Endothelial cell of hepatic sinusoid (primary cell): ENCODE data around the gene UPF3A.
"Not testable (repeated sequence)": the region's sequence is repeated elsewhere in the genome, so short reads cannot be mapped to it uniquely, and the experiment has no call there.

Experiments
- in situ Hi-C: cut with HindIII; loops from 2 replicates; pipeline ENCODE4 v1.10.0; 2017; ENCODE audit warnings: low sequenced_read_pairs

The UPF3A gene

DNA sequence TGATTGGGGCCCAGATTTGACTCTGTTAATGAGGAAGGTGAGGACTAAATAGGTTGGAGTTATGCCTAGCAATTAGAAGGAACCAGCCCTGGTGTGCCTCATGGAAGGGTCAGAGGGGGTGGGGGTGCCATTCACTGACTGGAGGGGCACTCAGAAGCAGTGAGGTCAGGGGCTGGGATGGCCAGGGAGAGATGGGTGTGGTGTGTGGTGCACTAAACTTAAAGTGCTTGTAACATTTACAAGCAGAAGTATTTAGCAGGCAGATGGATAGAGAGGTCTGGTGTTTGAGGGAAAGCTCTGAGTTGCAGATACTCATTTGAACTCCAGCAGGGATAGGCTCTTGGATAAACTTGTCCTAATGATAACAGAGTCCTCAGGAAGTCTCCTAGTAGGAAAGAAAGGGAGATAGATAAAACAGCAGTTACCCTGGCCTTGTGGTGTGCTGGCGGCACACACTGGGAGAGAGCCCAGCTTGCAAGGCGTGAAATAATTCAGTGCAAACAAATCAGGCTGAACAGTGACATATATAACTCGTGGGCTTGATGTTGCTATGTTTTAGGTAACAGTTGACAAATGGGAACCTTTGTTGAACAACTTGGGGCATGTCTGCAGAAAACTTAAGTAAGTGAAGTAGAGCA is 20.0 kb upstream of the UPF3A start:
- in situ Hi-C loops: no loop called here

DNA sequence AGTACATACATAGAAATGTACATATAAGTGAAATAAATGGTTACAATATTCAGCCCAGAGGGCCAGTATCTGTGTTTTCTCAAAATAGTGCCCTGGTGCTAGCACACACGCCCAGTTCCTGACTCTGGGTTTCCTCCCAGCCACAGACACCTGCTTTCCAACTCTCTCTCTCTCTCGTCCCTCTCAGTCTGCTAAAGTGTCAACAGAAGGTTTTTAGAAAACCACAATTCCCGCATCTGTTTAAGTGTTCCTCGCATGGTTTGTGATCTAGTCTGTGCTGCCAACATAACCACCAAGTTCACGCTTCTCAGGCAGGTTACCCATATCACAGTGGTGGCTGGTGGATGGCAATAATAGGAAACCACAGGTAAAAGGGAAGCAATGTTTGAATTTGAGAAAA is 17.8 kb upstream of the UPF3A start:
- in situ Hi-C loops: no loop called here

DNA sequence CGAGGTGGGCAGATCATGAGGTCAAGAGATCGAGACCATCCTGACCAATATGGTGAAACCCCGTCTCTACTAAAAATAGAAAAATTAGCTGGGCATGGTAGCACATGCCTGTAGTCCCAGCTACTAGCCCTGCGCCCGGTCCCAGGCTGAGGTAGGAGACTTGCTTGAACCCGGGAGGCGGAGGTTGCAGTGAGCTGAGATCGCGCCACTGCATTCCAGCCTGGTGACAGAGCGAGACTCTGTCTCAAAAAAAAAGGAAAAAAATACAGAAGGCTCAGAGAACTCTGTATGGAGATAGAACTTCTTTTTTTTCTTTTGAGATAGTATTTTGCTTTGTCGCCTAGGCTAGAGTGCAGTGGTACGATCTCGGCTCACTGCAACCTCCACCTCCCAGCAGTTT is 17.1 kb upstream of the UPF3A start:
- in situ Hi-C loops: not testable (repeated sequence)

DNA sequence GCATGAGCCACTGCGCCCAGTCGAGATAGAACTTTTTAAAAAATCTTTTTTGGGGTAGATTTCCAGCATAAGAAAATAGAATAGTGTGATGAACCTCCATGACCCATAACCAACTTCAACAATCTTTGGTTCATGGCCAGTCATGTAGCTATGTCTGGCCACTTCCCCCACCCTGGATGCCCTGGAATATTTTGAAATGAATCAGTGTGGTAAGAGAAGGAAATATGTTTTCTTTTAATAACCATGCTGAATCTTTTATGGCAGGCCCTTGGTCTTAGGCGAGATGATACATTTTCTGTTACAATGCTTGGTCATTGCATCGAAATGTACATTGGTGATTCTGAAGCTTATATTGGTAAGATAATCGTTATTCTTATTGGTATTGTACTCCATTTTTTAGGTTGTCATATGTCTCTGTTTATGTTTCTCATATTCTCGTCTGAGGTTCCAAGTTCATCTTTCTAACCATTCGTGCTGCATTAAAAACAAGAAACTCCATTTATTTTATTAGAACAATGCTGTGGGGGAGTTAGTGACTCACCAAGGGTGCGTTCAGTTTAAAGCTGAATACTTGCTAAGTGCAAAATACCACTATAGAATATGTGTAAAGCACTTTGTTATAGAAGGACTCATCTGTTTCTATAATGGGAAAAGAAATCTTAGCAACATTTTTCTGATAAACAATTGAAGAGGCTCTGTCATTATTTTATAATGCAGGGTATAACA is 16.4 kb upstream of the UPF3A start:
- in situ Hi-C loops: no loop called here

DNA sequence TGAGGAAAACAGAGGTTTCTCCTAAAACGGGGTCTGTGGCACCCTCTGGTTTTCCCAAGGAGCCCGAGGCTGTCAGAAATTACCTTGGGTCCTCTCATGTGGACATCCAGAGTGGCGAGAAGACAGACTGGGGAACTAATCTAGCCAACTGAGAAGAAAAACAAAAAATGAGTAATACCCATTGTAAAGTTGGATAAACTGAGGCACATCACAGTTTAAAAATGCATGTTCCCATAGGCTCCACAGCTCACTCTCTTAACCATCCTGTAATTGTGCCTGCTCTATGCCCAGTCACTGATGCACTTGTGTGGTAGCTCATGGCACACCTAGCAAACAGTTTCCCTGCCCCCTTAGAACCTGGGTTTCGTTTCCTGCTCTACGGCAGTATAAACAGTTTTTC is 15.2 kb upstream of the UPF3A start:
- in situ Hi-C loops: no loop called here

DNA sequence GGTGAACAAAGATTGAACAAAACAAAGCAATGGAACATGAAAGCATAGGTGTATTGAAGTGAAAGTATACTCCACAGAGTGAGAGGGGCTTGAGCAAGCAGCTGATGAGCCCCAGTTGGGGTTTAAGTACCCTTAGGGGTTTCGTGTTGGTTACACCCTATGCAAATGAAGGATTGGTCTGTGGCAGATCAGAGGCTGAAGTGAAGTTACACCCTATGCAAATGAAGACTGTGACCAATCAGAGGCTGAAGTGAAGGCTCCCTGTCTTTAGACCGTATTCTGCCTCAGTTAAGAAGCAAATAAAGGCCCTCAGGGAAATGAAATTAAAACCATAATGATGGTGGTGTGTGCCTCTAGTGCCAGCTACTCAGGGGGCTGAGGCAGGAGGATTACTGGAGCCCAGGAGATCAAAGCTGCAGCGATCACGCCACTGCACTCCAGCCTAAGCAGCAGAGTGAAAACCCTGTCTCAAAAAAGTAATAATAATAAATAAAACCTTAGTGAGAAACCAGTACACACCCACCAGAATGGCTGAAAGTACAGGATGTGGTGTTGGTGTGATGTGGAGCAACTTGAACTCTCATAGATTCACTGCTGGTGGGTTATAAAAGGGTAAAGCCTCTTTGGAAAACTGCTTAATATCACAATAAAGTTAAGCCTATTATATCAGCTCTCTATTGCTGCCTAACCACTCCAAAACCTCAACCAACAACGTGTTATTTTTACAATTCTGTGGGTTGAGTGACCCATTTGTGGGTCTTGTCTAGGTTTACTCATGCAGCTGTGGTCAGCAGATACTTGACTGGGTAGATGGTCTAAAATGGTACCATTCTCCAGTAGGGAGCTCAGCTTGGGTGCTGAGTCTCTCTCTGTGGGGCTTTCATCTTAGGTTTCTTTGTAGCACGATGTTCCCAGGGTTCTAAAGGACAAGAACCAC is 12.8 kb upstream of the UPF3A start:
- in situ Hi-C loops: no loop called here

DNA sequence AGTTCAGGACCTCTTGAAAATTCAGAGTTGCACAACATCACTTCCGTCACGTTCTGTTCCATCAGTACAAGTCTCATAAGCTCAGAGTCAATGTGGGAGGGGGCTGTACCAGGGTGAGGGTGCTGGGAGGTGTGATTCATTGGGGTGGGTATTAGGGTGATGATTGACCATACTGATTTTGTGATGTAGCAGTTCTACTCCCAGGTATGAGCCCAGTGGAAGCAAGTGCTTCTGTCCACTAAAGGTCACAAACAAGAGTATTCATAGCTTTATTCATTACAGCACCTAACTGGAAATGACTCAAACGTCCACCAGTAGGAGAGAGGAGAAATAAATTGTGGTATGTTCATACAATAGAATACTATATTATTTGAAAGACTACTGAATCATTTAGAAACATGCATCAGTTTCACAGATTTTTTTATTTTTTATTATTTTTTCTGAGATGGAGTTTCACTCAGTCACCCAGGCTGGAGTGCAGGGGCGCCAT is 12.1 kb upstream of the UPF3A start:
- in situ Hi-C loops: no loop called here

DNA sequence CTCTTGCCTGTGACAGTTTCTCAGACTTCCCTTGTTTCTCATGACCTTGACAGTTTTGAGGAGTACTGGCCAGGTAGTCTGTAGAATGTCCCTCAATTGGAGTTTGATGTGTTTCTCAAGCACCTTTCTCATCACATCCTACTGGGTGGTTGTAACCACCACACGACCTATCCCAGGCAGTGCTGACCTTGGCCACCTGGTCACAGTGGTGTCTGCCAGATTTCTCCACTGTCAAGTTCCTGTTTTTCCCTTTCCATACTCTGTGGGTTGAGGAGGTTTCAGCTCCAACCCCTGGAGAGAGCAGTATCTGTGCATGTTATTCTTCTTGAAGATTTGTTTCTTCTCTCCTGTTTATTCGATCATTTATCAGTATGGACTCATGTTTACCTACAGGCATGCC is 8.4 kb upstream of the UPF3A start:
- in situ Hi-C loops: no loop called here

DNA sequence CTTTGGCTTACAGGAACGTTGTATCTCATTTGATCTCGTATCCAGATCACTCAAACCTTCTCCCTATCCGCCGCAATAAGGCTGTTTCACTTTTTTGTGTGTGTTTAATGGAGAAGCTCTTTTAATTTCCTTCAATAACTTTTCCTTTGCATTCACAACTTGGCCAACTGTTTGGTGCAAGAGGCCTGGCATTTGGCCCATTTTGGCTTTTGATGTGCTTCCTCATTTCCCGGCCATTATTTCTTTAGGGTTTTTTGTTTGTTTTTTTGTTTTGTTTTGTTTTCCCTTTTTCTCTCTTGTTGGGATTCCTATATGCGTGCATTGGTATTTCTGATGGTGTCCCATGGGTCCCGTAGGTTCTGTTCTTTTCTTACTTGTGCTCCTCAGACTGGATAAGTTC is 6.1 kb upstream of the UPF3A start:
- in situ Hi-C loops: no loop called here

DNA sequence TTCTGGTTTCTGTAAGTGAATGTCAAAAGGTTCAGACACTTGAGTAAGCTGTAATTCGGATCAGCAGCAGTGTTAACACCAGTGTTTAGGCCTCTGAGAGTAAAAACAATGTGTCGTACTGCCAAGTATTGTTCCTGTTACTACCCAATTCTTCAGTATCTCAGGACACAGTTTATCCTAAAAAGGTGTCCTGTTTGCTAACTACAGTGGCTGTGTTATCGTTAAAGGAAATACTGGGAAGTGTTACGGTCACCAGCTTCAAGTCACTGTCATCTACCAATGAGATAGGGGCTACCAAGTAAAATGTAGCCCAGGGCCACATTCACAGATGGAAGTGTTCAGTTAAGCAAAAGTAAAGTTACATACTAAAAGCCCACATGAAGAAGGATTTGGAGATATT is 2.3 kb upstream of the UPF3A start:
- in situ Hi-C loops: no loop called here

DNA sequence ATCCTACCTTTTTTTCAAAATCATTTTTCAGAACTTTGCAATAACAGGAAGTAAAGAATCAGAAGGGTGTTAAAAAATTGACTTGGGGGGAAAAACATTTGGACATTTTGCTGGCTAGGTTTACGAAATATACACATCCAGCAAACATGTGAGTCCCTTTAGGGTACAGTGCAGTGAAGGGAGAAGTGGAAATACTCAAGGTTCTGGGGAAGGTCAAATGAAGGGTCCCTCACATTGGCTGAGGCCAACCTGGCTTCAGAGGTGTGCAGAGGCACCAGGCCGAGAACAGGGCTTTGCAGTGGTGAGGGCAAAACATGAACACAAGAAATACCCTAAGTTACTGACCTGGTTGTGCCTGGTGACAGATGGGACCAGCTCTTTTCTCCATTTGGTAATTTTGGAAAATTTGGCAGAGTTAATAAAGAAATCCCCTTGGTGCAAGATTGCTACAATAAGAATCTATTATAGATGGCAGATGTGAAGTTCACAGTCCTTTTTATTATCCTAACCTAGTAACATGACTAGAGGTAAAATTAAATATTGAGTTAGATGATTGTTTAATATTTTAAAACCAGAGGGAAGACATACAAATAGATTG is 1.5 kb upstream of the UPF3A start:
- in situ Hi-C loops: no loop called here

DNA sequence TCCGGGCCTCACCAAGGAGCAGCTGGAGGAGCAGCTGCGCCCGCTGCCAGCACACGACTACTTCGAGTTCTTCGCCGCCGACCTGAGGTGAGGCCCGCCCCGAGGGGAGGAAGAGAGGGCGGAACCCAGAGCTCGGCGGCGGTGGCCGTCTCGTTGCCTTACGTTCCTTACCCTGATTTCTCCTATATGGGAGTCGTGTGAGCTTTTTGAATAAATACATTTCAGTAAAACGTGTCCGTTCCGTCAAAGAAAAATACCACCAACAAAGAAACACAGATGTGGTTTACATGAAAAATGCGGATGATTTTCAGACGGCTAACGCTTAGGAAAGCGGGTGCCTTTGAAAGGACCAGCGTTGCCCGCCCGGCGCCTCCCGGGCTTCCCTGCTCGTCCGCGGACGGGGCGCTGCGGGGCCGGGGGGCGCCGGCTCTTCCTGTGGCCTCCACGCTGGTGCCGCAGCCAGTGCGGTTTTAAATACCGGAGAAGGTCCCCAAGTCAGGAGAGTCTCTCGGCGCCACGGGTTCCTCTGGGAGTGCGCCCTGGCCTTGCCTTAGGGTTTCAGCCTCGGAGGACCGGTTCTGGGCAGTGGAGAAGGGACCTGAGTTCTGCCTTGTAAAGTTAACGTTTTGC is 755 bp downstream of the UPF3A start:
- in situ Hi-C loops: no loop called here

DNA sequence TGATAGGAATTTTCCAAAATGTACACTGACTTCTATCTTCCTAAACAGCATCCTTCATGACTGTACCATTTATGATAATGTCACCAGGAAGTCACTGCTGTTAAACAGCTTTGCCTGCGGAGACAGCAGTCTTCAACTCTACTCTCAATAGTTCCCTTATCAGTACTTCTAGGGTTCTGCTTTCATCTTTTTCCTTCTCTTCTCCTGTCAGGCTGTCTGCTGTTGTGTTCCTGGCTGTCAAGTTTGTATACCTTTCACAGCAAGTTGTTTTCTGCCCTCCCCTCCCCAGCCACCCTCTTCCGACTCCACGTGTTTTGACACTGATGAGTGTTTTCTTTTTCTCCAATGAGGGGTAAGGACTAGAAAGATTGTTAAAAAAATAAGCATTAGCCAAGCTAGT is 2.2 kb downstream of the UPF3A start:
- in situ Hi-C loops: no loop called here

DNA sequence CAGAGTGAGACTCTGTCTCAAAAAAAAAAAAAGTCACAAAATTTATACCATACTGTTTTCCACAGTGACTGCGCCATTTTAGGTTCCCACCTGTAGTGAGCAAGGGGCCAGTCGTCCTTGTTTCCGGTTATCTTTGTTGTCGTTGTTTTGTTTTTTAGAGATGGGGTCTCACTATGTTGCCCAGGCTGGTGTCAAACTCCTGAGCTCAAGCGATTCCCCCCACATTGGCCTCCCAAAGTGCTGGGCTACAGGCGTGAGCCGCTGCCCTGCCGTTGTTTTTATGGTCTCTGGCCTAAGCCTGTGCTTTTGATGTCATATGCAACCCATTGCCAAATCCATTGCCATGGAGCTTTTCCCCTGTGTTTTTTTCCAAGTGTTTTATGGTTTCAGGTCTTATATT is 3.3 kb downstream of the UPF3A start:
- in situ Hi-C loops: no loop called here

DNA sequence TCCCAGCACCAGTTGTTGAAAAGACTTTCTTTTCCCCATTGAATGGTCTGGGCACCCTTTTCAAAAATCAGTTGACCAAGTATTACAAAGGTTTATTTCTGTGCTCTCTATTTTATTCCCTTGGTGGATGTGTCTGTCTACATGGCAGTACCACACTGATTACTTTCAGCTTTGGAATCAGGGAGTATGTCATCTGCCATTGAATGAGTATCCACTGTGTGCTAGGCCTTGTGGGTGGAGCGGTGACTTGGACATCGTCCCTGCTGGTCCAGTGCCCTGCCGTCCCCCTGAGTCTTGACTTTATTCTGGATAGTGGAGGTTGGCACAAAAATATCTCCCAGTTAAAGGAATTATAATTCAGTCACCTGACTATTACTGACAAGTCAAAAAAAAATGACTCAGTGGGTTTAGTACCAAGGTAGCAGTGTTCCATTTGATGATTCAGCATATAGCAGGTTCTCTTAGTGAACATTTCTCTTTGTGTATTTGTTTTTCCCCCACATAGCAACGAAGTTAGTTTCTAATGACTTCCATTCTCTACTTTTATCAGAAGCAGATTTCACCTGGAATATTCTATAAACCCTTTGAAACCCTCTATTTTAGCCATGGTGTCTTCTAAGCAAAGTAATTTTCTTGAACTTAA is 3.9 kb downstream of the UPF3A start:
- in situ Hi-C loops: no loop called here

DNA sequence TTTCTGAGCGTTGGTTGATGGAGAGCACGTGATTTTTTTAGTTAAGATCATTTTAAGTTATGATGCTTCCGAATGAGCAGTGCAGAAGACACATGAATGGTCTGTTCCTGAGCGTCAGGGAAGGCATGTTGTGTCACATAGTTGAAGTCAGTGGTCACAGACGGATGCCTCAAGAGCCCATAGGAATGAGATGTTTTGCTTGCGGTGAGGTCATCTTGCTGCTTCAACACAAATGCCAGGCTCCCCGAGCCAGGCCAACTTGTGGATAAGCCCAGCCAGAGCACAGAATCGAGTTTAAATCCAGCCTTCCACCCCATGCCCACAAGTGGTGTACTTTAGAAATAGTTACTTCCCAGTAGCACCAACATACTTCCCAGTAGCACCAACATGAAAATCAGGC is 5.4 kb downstream of the UPF3A start:
- in situ Hi-C loops: no loop called here

DNA sequence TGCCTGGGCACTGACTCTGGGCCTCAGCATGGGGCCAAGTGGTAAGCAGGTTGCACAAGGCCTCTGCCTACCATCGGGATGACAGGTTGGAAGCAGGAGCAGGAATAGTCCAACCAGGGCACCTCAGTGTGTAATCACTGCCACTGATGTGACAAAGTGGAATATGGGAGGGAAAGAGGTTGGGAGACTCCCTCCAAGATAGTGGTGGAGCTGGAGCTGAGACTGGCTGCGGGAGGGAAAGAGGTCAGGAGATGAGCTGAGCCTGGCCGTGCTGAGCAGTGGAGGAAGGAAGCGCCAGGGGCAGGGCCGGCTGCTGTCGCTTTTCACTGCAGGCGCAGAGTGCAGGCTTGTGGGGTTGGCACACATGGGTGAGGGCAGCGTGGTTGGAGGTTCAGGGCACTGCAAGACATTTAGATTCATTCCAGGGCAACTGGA is 6.8 kb downstream of the UPF3A start:
- in situ Hi-C loops: no loop called here

DNA sequence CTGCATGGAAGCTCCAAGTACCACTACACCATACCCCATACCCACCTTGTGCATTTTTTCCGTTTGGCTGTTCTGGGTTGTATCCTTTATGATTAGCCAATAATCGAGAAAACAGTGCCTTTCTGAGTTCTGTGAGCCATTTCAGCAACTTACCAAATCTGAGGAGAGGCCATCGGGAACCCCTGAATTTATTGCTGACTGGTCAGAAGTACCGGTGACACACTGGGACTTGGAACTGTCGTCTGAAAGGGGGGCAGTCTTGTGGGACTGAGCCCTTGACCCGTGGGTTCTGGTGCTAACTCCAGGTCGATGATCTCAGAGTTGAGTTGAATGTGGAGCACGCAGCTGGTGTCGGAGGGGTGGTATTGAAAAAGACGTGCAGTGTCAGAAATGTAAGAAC is 15.0 kb downstream of the UPF3A start:
- in situ Hi-C loops: no loop called here

DNA sequence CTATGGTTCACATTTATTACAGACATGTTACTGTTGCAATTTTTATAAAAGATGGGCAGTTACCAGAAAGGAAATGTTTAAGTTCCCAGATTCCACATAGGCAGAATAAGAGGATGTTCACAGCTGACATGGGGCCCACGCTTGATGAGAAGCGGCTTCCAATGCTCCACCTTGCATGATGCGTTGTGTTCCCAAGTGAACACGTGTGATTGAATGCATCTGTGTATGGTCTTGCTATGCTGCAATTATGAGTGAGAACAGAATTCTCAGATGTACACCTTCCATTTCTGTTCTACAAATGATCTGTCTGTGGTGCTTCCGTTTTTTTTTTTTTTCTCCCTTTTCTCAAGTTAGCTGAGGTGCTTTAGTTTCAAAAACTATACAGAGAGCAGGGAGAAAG is 15.5 kb downstream of the UPF3A start:
- in situ Hi-C loops: no loop called here

DNA sequence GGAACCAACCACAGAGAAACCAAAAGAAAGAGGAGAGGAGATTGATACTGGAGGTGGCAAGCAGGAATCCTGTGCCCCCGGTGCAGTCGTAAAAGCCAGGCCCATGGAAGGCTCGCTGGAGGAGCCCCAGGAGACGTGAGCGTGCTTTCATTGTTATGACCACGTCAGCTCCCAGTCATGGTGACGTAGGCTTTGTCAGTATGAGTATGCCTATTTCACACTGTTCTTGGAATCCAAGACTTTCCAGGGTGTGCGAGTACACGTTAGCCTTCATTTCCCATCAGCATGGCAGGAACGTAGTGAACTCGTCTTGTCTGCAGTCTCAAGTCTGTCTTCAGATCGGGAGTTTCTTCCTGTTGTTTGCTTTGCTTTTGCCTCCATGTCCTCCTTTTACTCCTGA is 17.5 kb downstream of the UPF3A start:
- in situ Hi-C loops: no loop called here
